NB4 (cell line): ENCODE measurements around the gene IPO13.
A peak's percentile ranks its signal among the peaks of the same experiment; 100 is the strongest.

ENCODE experiments used
- DNase-seq: peaks from one replicate; pipeline ENCODE4 v3.0.0; 2010; ENCODE audit warnings: low read depth
- H3K4me3 ChIP-seq: one replicate; pipeline ENCODE4 v1.5.1; 2011; ENCODE audit warnings: mild to moderate bottlenecking, low read depth, low read length, moderate library complexity
- CTCF ChIP-seq: IDR thresholded peaks from one replicate; pipeline ENCODE4 v1.5.1; 2012; ENCODE audit warnings: low read depth, low read length
- MAX ChIP-seq: IDR thresholded peaks from 2 replicates; pipeline ENCODE4 v1.6.1; 2011; ENCODE audit warnings: low read depth, low read length
- MYC ChIP-seq: IDR thresholded peaks from 2 replicates; pipeline ENCODE4 v1.6.1; 2011; ENCODE audit warnings: low read depth, low read length
- POLR2A ChIP-seq: IDR thresholded peaks from 2 replicates; pipeline ENCODE4 v1.6.1; 2011; ENCODE audit warnings: mild to moderate bottlenecking; ENCODE audit not compliant: insufficient read length; ENCODE audit errors: extremely low read depth

IPO13 gene

GRCh38 chr1:43902058-43902831, 44.5 kb upstream of the IPO13 start:
- DNase-seq, result no peak
- H3K4me3 ChIP-seq, result no peak overlapping the region
- TF ChIP-seq POLR2A (no peak), MAX (no peak)

GRCh38 chr1:43904660-43905551, 41.8 kb upstream of the IPO13 start:
- DNase-seq, result no peak
- H3K4me3 ChIP-seq, result no peak overlapping the region
- TF ChIP-seq CTCF (no peak), POLR2A (no peak), MYC (no peak), MAX (no peak)

- TF ChIP-seq CTCF, result no peak
- TF ChIP-seq POLR2A, result no peak
- no peak for TF ChIP-seq MAX
- no peak for TF ChIP-seq MYC
- H3K4me3 ChIP-seq, result no peak overlapping the region
- no peak for DNase-seq
Measured at GRCh38 chr1:43908226-43908625, 38.5 kb upstream of the IPO13 start.

- no peak overlapping the region for H3K4me3 ChIP-seq
- TF ChIP-seq MAX (no peak), POLR2A (no peak), CTCF (no peak), MYC (no peak)
- DNase-seq, result peak; percentile 21
Measured at GRCh38 chr1:43908858-43909257, 37.9 kb upstream of the IPO13 start.

GRCh38 chr1:43910343-43910742, 36.4 kb upstream of the IPO13 start:
- TF ChIP-seq CTCF (no peak), MYC (no peak), POLR2A (no peak), MAX (no peak)
- DNase-seq, result no peak
- H3K4me3 ChIP-seq, result no peak overlapping the region

GRCh38 chr1:43912607-43913006, 34.1 kb upstream of the IPO13 start:
- TF ChIP-seq POLR2A, result no peak
- no peak overlapping the region for H3K4me3 ChIP-seq
- no peak for DNase-seq
